HepG2 (cell line): ENCODE data around the gene EMC1. TPM values are rescaled to one million over a fixed set of nuclear protein-coding genes. Genes with fewer than 3 reads are reported as not detected.

Experiments used
- ATAC-seq: fragments of 200-7000 bp; cut with Tn5 transposase; 3 replicates; pipeline ENCODE4 v1.9.1; 2020; ENCODE audit warnings: mild to moderate bottlenecking, moderate library complexity
- BruUV-seq: library from RNA; stranded (reverse); fragments of 400-500 nt; replicated peaks from 2 replicates; lab custom pipeline; 2021; lab: Mats Ljungman, UMichigan
- CTCF ChIA-PET: fragments of 300-600 bp; formaldehyde crosslinking; extraction: SDS; loops from one replicate; lab custom pipeline; 2021; ENCODE audit warnings: low total read pairs, inconsistent platforms, low intra/inter-chr PET ratio; lab: Yijun Ruan, JAX
- POLR2A ChIA-PET: fragments of 350-600 bp; sonication (Branson Sonifier 250); formaldehyde crosslinking; loops from one replicate; lab custom pipeline; 2020; ENCODE audit warnings: antibody characterized with exemption, inconsistent platforms; lab: Yijun Ruan, JAX
- DNase-seq: peaks from one replicate; pipeline ENCODE4 v3.0.0-alpha.2; 2015; ENCODE audit warnings: low spot score
- FAIRE-seq: peaks from 3 replicates; lab custom pipeline; 2011; peaks lifted over from hg19 to GRCh38; lab: Jason Lieb, UNC
- H2AFZ ChIP-seq: one replicate; pipeline ENCODE4 v1.6.1; 2011; ENCODE audit warnings: low read length, inconsistent platforms
- H3K27ac ChIP-seq: fragments of 300-600 bp; 3 replicates; pipeline ENCODE4 v1.8.0; 2011; ENCODE audit warnings: mixed run types, mild to moderate bottlenecking, mixed read lengths, low read length, inconsistent platforms; ENCODE audit not compliant: insufficient read depth; ENCODE audit errors: extremely low read length
- H3K27me3 ChIP-seq, 2 experiments: fragments of 200-600 bp in 1 of 2; 2 replicates in 1 of 2; 3 replicates in 1 of 2; pipeline versions ENCODE4 v1.6.0 to v1.8.0; 2011; ENCODE audit warnings: low read length in 2 of 2, mild to moderate bottlenecking in 2 of 2, moderate library complexity in 2 of 2, inconsistent platforms in 1 of 2; ENCODE audit not compliant: insufficient read depth in 2 of 2, control insufficient read depth in 1 of 2
- H3K36me3 ChIP-seq, 2 experiments: fragments of 200-600 bp in 1 of 2; replicated peaks in 1 of 2; 2 replicates in 1 of 2; 3 replicates in 1 of 2; pipeline versions ENCODE4 v1.5.1 to v1.8.0; 2011; ENCODE audit warnings: low read length in 2 of 2, inconsistent platforms in 1 of 2; ENCODE audit not compliant: insufficient read depth in 2 of 2, control insufficient read depth in 1 of 2
- H3K4me1 ChIP-seq: 2 replicates; pipeline ENCODE4 v1.5.1; 2012; ENCODE audit warnings: low read length, inconsistent platforms; ENCODE audit not compliant: insufficient read depth
- H3K4me2 ChIP-seq: 2 replicates; pipeline ENCODE4 v1.6.0; 2011; ENCODE audit warnings: low read depth, low read length, inconsistent platforms
- H3K4me3 ChIP-seq, 3 experiments: fragments of 200-600 bp in 1 of 3; sonication (generic), shearing (Covaris generic) in 1 of 3; replicated peaks in 1 of 3; 2 replicates each; pipeline ENCODE4 v1.5.1; 2011 to 2016; ENCODE audit warnings: low read length in 3 of 3, inconsistent platforms in 2 of 3, low read depth in 2 of 3, mild to moderate bottlenecking in 2 of 3, control low read depth in 1 of 3, mixed read lengths in 1 of 3; ENCODE audit not compliant: insufficient read depth in 1 of 3
- H3K79me2 ChIP-seq: one replicate; pipeline ENCODE4 v1.6.1; 2011; ENCODE audit warnings: low read length, inconsistent platforms; ENCODE audit not compliant: insufficient read depth
- H3K9ac ChIP-seq: 2 replicates; pipeline ENCODE4 v1.6.0; 2011; ENCODE audit warnings: mild to moderate bottlenecking, low read depth, low read length, inconsistent platforms; ENCODE audit not compliant: insufficient read depth
- H3K9me3 ChIP-seq: 2 replicates; pipeline ENCODE4 v1.5.1; 2012; ENCODE audit warnings: mild to moderate bottlenecking, low read length
- H4K20me1 ChIP-seq: 2 replicates; pipeline ENCODE4 v1.6.0; 2011; ENCODE audit warnings: inconsistent platforms, mild to moderate bottlenecking, low read length, moderate library complexity; ENCODE audit not compliant: insufficient read depth
- ELF1 ChIP-seq: sonication (generic); formaldehyde crosslinking; IDR thresholded peaks from 2 replicates; pipeline ENCODE4 v1.4.0; 2020; ENCODE audit warnings: missing genetic modification reagents
- GLI4 ChIP-seq: sonication (generic); formaldehyde crosslinking; IDR thresholded peaks from 2 replicates; pipeline ENCODE4 v1.5.1; 2020; ENCODE audit warnings: missing genetic modification reagents, mild to moderate bottlenecking, moderate library complexity, borderline replicate concordance
- HHEX ChIP-seq: IDR thresholded peaks from 2 replicates; pipeline ENCODE4 v1.6.1; 2016; ENCODE audit warnings: control low read depth
- MXD4 ChIP-seq: IDR thresholded peaks from 2 replicates; pipeline ENCODE4 v1.6.1; 2016; ENCODE audit warnings: mild to moderate bottlenecking, missing biosample characterization, missing genetic modification reagents
- NKX3-1 ChIP-seq: sonication (generic); formaldehyde crosslinking; IDR thresholded peaks from 2 replicates; pipeline ENCODE4 v1.5.0; 2020; ENCODE audit warnings: missing genetic modification reagents
- ZNF143 ChIP-seq: sonication (generic); formaldehyde crosslinking; IDR thresholded peaks from 2 replicates; pipeline ENCODE4 v1.4.0; 2020; ENCODE audit warnings: missing genetic modification reagents
- ZNF160 ChIP-seq: sonication (generic); formaldehyde crosslinking; IDR thresholded peaks from 2 replicates; pipeline ENCODE4 v1.8.0; 2022; ENCODE audit warnings: mild to moderate bottlenecking, inconsistent platforms, missing genetic modification reagents
- WGBS: methylation state at CpG from one replicate; pipeline ENCODE4 v1.1.6; 2017; ENCODE audit warnings: low lambda C conversion rate; 5-methylcytosine and 5-hydroxymethylcytosine counted together
- in situ Hi-C: cut with HindIII; loops from 2 replicates; pipeline ENCODE4 v1.10.0; 2017; ENCODE audit warnings: low pct_unique_long_range_greater_than_20kb; ENCODE audit not compliant: extremely low pct_ligation_motif_present
- intact Hi-C: fragments of 100-400 bp; cut with micrococcal nuclease; formaldehyde crosslinking; loops from one replicate; pipeline ENCODE4 v1.10.0; 2022; ENCODE audit not compliant: unreplicated experiment
- polyA plus RNA-seq, 8 experiments: library from polyadenylated mRNA; depleted of rRNA in 3 of 8; stranded (reverse) in 7 of 8; unstranded in 1 of 8; fragments of >200 nt; fragmentation: Illumina TruSeq in 4 of 8; extraction: Trizol in 4 of 8; gene quantifications; 2 replicates each; pipeline versions ENCODE4 v1.2.1 to v1.2.3, GENCODE V29; 2011 to 2016; ENCODE audit warnings: low read depth in 4 of 8, missing spikeins in 1 of 8, mixed read lengths in 1 of 8; ENCODE audit not compliant: insufficient read depth in 1 of 8
- total RNA-seq, 5 experiments: library from RNA; depleted of rRNA; stranded (reverse); fragments of >200 nt; fragmentation: Illumina TruSeq; extraction: Trizol; gene quantifications; 2 replicates each; pipeline ENCODE4 v1.2.3, GENCODE V29; 2016; ENCODE audit warnings: low read depth in 1 of 5
- TF ChIP-seq, protein P1 (sequence below): sonication (generic); formaldehyde crosslinking; IDR thresholded peaks from 2 replicates; pipeline ENCODE4 v1.5.0; 2020; ENCODE audit warnings: missing genetic modification reagents, mild to moderate bottlenecking, borderline replicate concordance
- TF ChIP-seq, protein P2 (sequence below): sonication (generic); formaldehyde crosslinking; IDR thresholded peaks from 2 replicates; pipeline ENCODE4 v1.9.0; 2022; ENCODE audit warnings: missing genetic modification reagents, mild to moderate bottlenecking, borderline replicate concordance

EMC1 gene
- total and polyA plus RNA-seq, 2 of the 13 experiments (the other 11 are each of a cell fraction or from before 2014, with no cell fraction given), result 38.0 to 61.3 TPM

DNA sequence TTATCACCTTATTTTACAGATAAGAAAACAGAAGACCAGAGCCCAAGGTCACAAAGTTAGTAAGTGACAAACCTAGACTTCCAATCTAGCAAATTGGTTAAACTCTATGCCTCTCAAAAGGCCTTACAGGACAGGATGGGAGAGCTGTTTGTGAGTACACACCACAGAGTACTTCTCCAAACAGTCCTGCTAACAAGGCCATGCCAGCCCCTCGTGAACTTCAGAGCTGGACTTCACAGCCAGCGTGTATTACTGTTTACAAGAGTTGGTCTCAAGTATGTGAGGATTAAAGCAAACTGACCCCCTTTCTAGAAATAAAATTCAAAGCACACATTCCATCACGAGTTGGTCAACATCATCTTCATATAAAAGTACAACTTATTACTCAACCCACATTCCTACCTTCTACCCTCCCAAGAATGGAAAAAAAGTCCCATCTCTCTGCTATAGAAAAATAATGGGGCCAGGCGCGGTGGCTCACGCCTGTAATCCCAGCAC, 21.4 kb downstream of the EMC1 start (continued):
- TF ChIP-seq, protein P1, sequence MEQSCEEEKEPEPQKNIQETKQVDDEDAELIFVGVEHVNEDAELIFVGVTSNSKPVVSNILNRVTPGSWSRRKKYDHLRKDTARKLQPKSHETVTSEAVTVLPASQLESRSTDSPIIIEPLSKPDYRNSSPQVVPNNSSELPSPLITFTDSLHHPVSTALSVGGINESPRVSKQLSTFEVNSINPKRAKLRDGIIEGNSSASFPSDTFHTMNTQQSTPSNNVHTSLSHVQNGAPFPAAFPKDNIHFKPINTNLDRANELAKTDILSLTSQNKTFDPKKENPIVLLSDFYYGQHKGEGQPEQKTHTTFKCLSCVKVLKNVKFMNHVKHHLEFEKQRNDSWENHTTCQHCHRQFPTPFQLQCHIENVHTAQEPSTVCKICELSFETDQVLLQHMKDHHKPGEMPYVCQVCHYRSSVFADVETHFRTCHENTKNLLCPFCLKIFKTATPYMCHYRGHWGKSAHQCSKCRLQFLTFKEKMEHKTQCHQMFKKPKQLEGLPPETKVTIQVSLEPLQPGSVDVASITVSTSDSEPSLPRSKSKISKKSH (CRISPR knock-in tag), result no peak
- no peak for TF ChIP-seq NKX3-1

DNA sequence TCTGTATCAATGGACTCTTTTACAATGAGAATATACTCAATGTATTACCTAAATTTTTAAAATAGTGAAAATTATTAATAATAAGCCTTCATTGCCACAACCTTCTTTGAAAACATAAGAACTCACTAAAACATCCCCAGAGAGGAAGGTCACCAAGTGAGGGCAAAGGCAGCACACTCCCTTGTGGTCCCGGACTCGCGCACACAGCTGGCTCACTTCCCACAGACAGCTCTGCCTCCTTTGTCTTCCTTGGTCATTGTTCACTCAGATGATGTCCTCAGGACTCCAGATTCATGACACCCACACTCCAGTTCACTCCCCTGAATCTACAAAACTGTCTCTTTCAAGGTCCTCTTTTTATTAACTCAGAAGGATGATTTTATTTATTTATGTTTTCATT, 22.1 kb downstream of the EMC1 start:
- BruUV-seq, result no TSS peak
- Histone ChIP-seq H3K4me3 (no peak overlapping the region), H3K79me2 (no peaks in the 10 kb centered on the region), H3K36me3 (peaks cover 28 to 90% of the 10 kb centered on the region in 2 experiments), H3K9ac (no peak overlapping the region), H3K4me2 (no peak overlapping the region), H3K9me3 (no peaks in the 10 kb centered on the region), H3K4me1 (peaks cover 4% of the 10 kb centered on the region; the same call in 1 of the 2 replicates), H2AFZ (no peak overlapping the region), H4K20me1 (no peaks in the 10 kb centered on the region), H3K27ac (no peak overlapping the region), H3K27me3 (no peaks in the 10 kb centered on the region)
- FAIRE-seq (no peak), ATAC-seq (no peak), DNase-seq (no peak)
- CTCF ChIA-PET, result no interaction called here
- WGBS, result 96% methylated on average over 3 of the region's 3 CpGs
- intact Hi-C loops, result no loop called here
- TF ChIP-seq HHEX (CRISPR knock-in tag) (no peak), ZNF160 (no peak), ZNF143 (CRISPR knock-in tag) (no peak), GLI4 (no peak), MXD4 (CRISPR knock-in tag) (no peak), ELF1 (CRISPR knock-in tag) (no peak)
- TF ChIP-seq, protein P2, sequence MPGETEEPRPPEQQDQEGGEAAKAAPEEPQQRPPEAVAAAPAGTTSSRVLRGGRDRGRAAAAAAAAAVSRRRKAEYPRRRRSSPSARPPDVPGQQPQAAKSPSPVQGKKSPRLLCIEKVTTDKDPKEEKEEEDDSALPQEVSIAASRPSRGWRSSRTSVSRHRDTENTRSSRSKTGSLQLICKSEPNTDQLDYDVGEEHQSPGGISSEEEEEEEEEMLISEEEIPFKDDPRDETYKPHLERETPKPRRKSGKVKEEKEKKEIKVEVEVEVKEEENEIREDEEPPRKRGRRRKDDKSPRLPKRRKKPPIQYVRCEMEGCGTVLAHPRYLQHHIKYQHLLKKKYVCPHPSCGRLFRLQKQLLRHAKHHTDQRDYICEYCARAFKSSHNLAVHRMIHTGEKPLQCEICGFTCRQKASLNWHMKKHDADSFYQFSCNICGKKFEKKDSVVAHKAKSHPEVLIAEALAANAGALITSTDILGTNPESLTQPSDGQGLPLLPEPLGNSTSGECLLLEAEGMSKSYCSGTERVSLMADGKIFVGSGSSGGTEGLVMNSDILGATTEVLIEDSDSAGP (CRISPR knock-in tag), result no peak
- POLR2A ChIA-PET, result no interaction called here
- in situ Hi-C loops, result no loop called here
